ENCODE results near the gene ACSL1. TPM values are rescaled to one million over a fixed set of nuclear protein-coding genes. Genes with fewer than 3 reads are reported as not detected.

ACSL1 gene
- total RNA-seq, 2 experiments from 2014 or later, result 12.4 to 12.5 TPM

DNA sequence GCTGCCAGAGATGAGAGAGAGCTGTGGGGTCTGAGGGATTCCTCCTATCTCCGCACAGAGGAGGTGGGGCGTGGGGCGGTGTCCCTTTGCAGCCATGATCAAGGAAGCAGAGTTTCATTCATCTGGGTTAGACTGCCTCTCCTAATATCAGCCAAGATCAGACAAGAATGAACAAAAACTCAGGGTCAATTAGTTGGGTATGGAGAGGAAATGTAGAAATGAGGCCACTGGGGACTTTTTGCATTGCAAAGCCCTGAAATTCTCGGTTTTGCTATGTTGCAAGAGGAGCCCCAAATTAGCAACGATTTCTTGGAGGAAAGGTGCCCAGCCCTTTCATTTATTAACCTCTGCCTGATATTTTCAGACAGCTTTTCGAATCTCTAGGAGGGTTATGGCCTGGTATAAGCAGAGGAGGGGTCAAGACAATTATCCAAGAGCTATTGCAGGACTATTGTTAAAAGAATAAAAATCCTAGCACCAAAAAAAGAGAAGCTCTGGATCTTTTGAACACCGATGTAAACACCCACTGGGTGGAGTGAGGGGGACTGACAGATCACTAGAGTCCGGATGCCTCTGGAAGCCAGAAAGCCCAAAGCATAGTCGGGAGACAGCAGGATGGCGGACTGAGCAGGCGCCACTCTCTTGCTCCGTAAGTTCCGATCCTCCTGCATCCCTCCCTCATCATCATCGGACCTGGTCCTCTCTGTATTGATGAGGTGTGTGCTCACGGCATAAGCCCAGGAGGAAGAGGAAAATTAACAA, 34.4 kb upstream of the ACSL1 start:
- no peaks in the 10 kb centered on the region for H3K9me3 ChIP-seq (ENCODE audit: control insufficient read depth in 1 of 2, insufficient read depth in 1 of 2, low read length in 2 of 2)
- DNase-seq (peak in 2 of 14 experiments; percentile 38 to 44), ATAC-seq (ENCODE audit: poor library complexity) (no peak)
- no peaks in the 10 kb centered on the region for H3K4me1 Mint-ChIP-seq (ENCODE audit: low read depth)
- no peak overlapping the region for H3K27ac Mint-ChIP-seq
- H3K27me3 Mint-ChIP-seq, result peaks cover 12% of the 10 kb centered on the region
- H3K4me3 ChIP-seq (ENCODE audit: low read length), result no peak overlapping the region
- ChIA-PET POLR2A (no interaction called here), CTCF (no interaction called here)
- H3K36me3 ChIP-seq (ENCODE audit: insufficient read depth, low read length), result no peaks in the 10 kb centered on the region
- no peak overlapping the region for H3K27ac ChIP-seq (ENCODE audit: low read depth in 1 of 2, low read length in 2 of 2)
- TF ChIP-seq, protein P1, sequence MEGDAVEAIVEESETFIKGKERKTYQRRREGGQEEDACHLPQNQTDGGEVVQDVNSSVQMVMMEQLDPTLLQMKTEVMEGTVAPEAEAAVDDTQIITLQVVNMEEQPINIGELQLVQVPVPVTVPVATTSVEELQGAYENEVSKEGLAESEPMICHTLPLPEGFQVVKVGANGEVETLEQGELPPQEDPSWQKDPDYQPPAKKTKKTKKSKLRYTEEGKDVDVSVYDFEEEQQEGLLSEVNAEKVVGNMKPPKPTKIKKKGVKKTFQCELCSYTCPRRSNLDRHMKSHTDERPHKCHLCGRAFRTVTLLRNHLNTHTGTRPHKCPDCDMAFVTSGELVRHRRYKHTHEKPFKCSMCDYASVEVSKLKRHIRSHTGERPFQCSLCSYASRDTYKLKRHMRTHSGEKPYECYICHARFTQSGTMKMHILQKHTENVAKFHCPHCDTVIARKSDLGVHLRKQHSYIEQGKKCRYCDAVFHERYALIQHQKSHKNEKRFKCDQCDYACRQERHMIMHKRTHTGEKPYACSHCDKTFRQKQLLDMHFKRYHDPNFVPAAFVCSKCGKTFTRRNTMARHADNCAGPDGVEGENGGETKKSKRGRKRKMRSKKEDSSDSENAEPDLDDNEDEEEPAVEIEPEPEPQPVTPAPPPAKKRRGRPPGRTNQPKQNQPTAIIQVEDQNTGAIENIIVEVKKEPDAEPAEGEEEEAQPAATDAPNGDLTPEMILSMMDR (IDR thresholded peaks at IDR 0.05), result no peak
- H3K36me3 Mint-ChIP-seq (ENCODE audit: low read depth), result no peaks in the 10 kb centered on the region
- no peaks in the 10 kb centered on the region for H3K9me3 Mint-ChIP-seq
- peaks cover 2 to 4% of the 10 kb centered on the region in 2 experiments for H3K27me3 ChIP-seq (ENCODE audit: control insufficient read depth in 1 of 2, insufficient read depth in 2 of 2, low read length in 2 of 2)
- no peaks in the 10 kb centered on the region for H3K4me1 ChIP-seq (ENCODE audit: insufficient read depth, low read length)
- H3K4me3 Mint-ChIP-seq, result no peak overlapping the region
- intact Hi-C loops (cut with DNase I, micrococcal nuclease), result no loop called here

DNA sequence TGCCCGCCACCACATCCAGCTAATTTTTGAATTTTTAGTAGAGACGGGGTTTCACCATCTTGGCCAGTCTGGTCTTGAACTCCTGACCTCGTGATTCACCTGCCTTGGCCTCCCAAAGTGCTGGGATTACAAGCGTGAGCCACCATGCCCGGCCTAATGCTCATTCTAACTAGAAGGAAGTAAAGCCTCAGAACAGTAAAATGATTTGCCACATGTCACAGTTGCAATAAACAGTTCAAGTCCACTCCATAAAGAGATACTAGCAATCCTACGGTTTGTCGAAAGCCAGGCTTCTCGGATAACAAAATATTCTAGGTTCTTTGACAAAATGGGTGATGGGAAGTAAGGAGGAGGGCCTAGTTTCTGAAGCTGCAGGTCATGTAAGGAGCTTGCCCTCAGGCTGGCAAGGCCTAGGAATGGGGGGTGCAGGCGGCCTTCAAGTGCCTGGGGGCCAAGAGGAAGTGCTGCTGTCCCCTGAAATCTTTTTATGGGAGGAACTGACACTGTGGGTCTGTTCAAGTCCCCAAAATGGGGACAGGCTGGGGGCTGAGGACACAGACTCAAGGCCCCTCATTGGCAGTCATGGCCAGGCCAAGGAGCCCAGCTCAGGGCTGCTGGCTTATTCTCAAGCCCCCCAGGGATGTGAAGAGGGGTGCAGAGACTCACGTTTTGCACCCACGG, 31.8 kb upstream of the ACSL1 start:
- H3K27ac ChIP-seq (ENCODE audit: low read depth in 1 of 2, low read length in 2 of 2), result no peak overlapping the region
- H3K27me3 Mint-ChIP-seq, result peaks cover 12% of the 10 kb centered on the region

DNA sequence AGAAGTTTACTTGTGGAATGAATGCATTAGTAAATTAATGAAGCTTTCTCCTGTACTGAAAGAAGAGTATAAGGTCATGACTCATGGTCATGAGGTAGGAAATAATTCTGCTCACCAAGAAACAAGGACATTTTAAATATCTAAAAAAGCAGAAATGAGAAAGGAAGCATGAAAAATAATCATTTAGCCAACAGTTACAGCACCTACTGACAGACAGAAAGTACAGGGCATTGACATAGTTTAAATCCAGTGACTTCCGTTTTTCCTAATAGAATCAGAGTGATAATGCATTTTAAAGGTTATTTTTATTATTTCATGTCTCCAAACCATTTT, 30.5 kb upstream of the ACSL1 start:
- Histone ChIP-seq H3K4me3 (ENCODE audit: low read length) (no peak overlapping the region), H3K9me3 (ENCODE audit: control insufficient read depth in 1 of 2, insufficient read depth in 1 of 2, low read length in 2 of 2) (no peaks in the 10 kb centered on the region), H3K4me1 (ENCODE audit: insufficient read depth, low read length) (no peaks in the 10 kb centered on the region), H3K27ac (ENCODE audit: low read depth in 1 of 2, low read length in 2 of 2) (no peak overlapping the region), H3K27me3 (ENCODE audit: control insufficient read depth in 1 of 2, insufficient read depth in 2 of 2, low read length in 2 of 2) (peaks cover 2 to 5% of the 10 kb centered on the region in 2 experiments), H3K36me3 (ENCODE audit: insufficient read depth, low read length) (no peaks in the 10 kb centered on the region)
- POLR2A ChIA-PET, result no interaction called here
- peaks cover 12% of the 10 kb centered on the region for H3K27me3 Mint-ChIP-seq
- CTCF ChIA-PET, result no interaction called here
- peaks cover 8% of the 10 kb centered on the region for H3K4me1 Mint-ChIP-seq (ENCODE audit: low read depth)
- H3K27ac Mint-ChIP-seq, result no peak overlapping the region
- TF ChIP-seq, protein P1 (IDR thresholded peaks at IDR 0.05), result no peak
- no peaks in the 10 kb centered on the region for H3K36me3 Mint-ChIP-seq (ENCODE audit: low read depth)
- ATAC-seq (ENCODE audit: poor library complexity), result no peak
- H3K9me3 Mint-ChIP-seq, result no peaks in the 10 kb centered on the region
- no peak overlapping the region for H3K4me3 Mint-ChIP-seq
- DNase-seq, result peak in 3 of 14 experiments; percentile 21 to 63 (median 61)
- intact Hi-C loops (cut with DNase I, micrococcal nuclease), result no loop called here

More for the DNA sequence above, 31.8 kb upstream of the ACSL1 start:
- H3K4me1 Mint-ChIP-seq (ENCODE audit: low read depth), result peaks cover 8% of the 10 kb centered on the region
- Histone ChIP-seq H3K4me1 (ENCODE audit: insufficient read depth, low read length) (no peaks in the 10 kb centered on the region), H3K36me3 (ENCODE audit: insufficient read depth, low read length) (no peaks in the 10 kb centered on the region), H3K27me3 (ENCODE audit: control insufficient read depth in 1 of 2, insufficient read depth in 2 of 2, low read length in 2 of 2) (peaks cover 4 to 5% of the 10 kb centered on the region in 2 experiments), H3K9me3 (ENCODE audit: control insufficient read depth in 1 of 2, insufficient read depth in 1 of 2, low read length in 2 of 2) (no peaks in the 10 kb centered on the region), H3K4me3 (ENCODE audit: low read length) (no peak overlapping the region)
- no peak overlapping the region for H3K4me3 Mint-ChIP-seq
- DNase-seq (no peak), ATAC-seq (ENCODE audit: poor library complexity) (no peak)
- no peaks in the 10 kb centered on the region for H3K9me3 Mint-ChIP-seq
- intact Hi-C loops (cut with DNase I, micrococcal nuclease), result no loop called here
- TF ChIP-seq, protein P1 (IDR thresholded peaks at IDR 0.05), result no peak
- CTCF ChIA-PET, result no interaction called here
- POLR2A ChIA-PET, result no interaction called here
- H3K36me3 Mint-ChIP-seq (ENCODE audit: low read depth), result no peaks in the 10 kb centered on the region
- H3K27ac Mint-ChIP-seq, result no peak overlapping the region
